ENCODE data around the gene SYS1.

- TF ChIP-seq CTCF (IDR thresholded peaks at IDR 0.05) (peak; percentile 31; the same call in 1 of the 2 replicates), YY1 (IDR thresholded peaks at IDR 0.05; ENCODE audit: low read depth) (no peak), USF2 (IDR thresholded peaks at IDR 0.05; ENCODE audit: borderline replicate concordance, low read depth, low read length) (no peak), TCF12 (IDR thresholded peaks at IDR 0.05) (no peak), MAX (IDR thresholded peaks at IDR 0.05; ENCODE audit: low read depth) (no peak), EP300 (IDR thresholded peaks at IDR 0.05; ENCODE audit: borderline replicate concordance in 1 of 2, low read depth in 1 of 2, low read length in 1 of 2) (no peak), POLR2AphosphoS5 (IDR thresholded peaks at IDR 0.05; ENCODE audit: low read depth, low read length) (no peak), EZH2phosphoT487 (IDR thresholded peaks at IDR 0.05; ENCODE audit: borderline replicate concordance, low read depth) (no peak), SIN3A (IDR thresholded peaks at IDR 0.05; ENCODE audit: borderline replicate concordance, low read depth, low read length) (no peak), SMC3 (IDR thresholded peaks at IDR 0.05; ENCODE audit: low read depth, low read length) (peak; percentile 34; the same call in 1 of the 2 replicates), FOXM1 (IDR thresholded peaks at IDR 0.05; ENCODE audit: low read depth) (no peak), REST (IDR thresholded peaks at IDR 0.05; ENCODE audit: low read depth, low read length) (no peak), JUND (IDR thresholded peaks at IDR 0.05) (no peak), FOSL2 (IDR thresholded peaks at IDR 0.05; ENCODE audit: borderline replicate concordance, low read depth) (no peak)
Observed at GRCh38 chr20:45322952-45323383, 40.0 kb upstream of the SYS1 start.
